Nephron (organoid): ENCODE measurements around the gene ABAT.

ENCODE experiments used
- H3K27ac Mint-ChIP-seq, 3 experiments: 2 replicates each; pipeline ENCODE4 v1.8.0; 2020; ENCODE audit warnings: mixed read lengths in 3 of 3, mild to moderate bottlenecking in 2 of 3, moderate library complexity in 1 of 3
- H3K27me3 Mint-ChIP-seq: 2 replicates; pipeline ENCODE4 v1.8.0; 2021; ENCODE audit warnings: low read depth, mild to moderate bottlenecking, moderate library complexity, mixed read lengths
- H3K36me3 Mint-ChIP-seq: 2 replicates; pipeline ENCODE4 v1.8.0; 2020; ENCODE audit warnings: low read depth, mixed read lengths
- H3K4me1 Mint-ChIP-seq: 2 replicates; pipeline ENCODE4 v1.8.0; 2020; ENCODE audit warnings: mixed read lengths
- H3K4me3 Mint-ChIP-seq, 3 experiments: 2 replicates each; pipeline ENCODE4 v1.8.0; 2020; ENCODE audit warnings: mild to moderate bottlenecking in 3 of 3, mixed read lengths in 3 of 3, moderate library complexity in 2 of 3
- H3K9me3 Mint-ChIP-seq: 2 replicates; pipeline ENCODE4 v1.8.0; 2020; ENCODE audit warnings: mixed read lengths
- TF ChIP-seq, protein P1 (sequence below), 3 experiments: fragments of 200-600 bp; sonication (generic); IDR thresholded peaks; one replicate each; pipeline ENCODE4 v1.5.0; 2021; ENCODE audit warnings: antibody characterized with exemption in 3 of 3; ENCODE audit not compliant: unreplicated experiment in 3 of 3

Gene ABAT

DNA sequence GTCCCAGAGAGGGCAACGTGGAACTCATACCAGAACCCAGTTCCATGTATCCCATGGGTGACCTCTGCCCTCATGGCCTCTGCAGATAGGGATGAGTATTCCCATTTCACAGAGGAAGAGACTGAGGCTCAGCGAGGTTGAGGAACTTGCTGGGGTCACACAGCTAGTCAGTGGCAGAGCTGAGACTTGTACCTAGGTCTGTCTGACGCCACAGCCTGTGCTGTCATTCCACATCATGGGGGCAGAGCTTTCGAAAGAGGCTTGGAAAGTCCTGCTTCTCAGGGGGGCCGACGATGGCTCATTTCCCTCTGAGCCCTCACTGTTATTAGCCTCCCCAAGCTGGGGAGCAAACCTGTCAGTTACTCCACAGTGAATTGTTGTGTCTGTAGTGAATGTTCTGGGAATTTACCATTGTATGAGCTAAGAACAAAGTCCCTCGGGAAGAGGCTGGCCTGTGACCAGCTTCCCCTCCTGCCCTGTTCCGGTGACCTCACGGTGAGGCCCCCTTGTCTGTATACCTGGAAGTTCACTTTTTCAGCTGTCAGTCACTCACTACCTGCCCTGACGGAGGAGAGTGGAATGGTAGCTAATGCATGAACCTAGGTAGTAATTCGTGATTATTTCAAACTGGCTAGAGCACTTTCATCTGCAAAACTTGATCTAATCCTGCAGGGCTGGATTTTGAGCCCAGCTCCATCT is 44.0 kb upstream of the ABAT start:
- H3K4me3 Mint-ChIP-seq, result no peak overlapping the region
- H3K9me3 Mint-ChIP-seq, result no peaks in the 10 kb centered on the region
- no peaks in the 10 kb centered on the region for H3K27me3 Mint-ChIP-seq
- peaks cover 8% of the 10 kb centered on the region for H3K4me1 Mint-ChIP-seq
- H3K27ac Mint-ChIP-seq, result no peak overlapping the region
- peaks cover 67% of the 10 kb centered on the region for H3K36me3 Mint-ChIP-seq
- TF ChIP-seq, protein P1, sequence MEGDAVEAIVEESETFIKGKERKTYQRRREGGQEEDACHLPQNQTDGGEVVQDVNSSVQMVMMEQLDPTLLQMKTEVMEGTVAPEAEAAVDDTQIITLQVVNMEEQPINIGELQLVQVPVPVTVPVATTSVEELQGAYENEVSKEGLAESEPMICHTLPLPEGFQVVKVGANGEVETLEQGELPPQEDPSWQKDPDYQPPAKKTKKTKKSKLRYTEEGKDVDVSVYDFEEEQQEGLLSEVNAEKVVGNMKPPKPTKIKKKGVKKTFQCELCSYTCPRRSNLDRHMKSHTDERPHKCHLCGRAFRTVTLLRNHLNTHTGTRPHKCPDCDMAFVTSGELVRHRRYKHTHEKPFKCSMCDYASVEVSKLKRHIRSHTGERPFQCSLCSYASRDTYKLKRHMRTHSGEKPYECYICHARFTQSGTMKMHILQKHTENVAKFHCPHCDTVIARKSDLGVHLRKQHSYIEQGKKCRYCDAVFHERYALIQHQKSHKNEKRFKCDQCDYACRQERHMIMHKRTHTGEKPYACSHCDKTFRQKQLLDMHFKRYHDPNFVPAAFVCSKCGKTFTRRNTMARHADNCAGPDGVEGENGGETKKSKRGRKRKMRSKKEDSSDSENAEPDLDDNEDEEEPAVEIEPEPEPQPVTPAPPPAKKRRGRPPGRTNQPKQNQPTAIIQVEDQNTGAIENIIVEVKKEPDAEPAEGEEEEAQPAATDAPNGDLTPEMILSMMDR (IDR thresholded peaks at IDR 0.05; ENCODE audit: unreplicated experiment in 3 of 3), result no peak

DNA sequence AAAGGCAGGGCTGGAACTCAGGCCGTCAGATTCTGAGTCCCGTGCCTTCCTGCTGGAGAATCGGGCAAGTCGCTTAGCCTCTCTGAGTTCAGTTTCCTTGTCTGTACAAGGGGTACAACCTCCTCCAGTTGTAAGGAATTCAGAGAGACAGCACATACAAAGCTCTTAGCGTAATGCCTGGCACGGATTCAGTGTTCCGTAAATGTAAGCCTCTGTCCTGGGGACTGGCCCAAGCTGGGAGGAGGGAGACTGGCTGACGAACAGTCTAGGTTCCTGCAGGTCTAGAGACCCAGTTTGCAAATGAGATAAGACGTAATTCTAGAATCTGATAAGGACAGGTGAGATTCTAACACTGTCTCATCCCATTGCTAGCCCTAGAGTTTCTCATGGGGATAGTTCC is 43.0 kb upstream of the ABAT start:
- Mint-ChIP-seq H3K27ac (no peak overlapping the region), H3K27me3 (no peaks in the 10 kb centered on the region), H3K4me1 (peaks cover 8% of the 10 kb centered on the region), H3K36me3 (peaks cover 68% of the 10 kb centered on the region), H3K4me3 (no peak overlapping the region), H3K9me3 (no peaks in the 10 kb centered on the region)
- TF ChIP-seq, protein P1 (IDR thresholded peaks at IDR 0.05; ENCODE audit: unreplicated experiment in 3 of 3), result no peak

DNA sequence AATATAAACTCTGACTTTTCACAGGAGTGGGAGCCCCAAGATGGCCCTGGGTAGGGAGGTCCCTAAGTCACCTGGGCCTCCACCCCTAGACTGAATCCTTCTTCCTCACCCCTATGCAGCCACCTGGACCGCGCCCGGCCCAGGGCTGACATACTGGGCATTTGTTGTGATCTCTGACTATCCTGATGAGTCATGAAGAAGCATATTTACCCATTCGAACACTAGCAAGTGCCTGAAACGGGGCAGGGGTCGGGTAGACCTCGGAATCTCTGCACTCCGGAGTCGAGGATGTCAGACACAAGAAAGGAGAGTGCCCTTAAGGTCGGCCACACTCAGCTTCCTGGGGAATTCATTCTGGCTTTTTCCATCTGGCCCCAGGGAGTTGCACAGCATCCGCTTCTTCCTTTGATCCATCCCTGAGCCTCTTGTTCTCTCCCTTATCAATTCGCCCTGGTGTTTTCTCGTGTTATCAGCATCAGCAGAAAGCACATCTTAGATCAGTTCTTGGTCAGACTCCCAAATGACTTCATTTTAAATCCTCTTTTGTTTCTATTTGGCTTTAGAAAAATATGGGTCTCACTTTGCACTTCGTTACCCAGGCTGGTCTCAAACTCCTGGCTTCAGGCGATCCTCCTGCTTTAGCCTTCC is 42.5 kb upstream of the ABAT start:
- Mint-ChIP-seq H3K36me3 (peaks cover 70% of the 10 kb centered on the region), H3K9me3 (no peaks in the 10 kb centered on the region), H3K4me1 (peaks cover 6% of the 10 kb centered on the region), H3K27ac (no peak overlapping the region), H3K4me3 (no peak overlapping the region), H3K27me3 (no peaks in the 10 kb centered on the region)
- TF ChIP-seq, protein P1 (IDR thresholded peaks at IDR 0.05; ENCODE audit: unreplicated experiment in 3 of 3), result no peak

DNA sequence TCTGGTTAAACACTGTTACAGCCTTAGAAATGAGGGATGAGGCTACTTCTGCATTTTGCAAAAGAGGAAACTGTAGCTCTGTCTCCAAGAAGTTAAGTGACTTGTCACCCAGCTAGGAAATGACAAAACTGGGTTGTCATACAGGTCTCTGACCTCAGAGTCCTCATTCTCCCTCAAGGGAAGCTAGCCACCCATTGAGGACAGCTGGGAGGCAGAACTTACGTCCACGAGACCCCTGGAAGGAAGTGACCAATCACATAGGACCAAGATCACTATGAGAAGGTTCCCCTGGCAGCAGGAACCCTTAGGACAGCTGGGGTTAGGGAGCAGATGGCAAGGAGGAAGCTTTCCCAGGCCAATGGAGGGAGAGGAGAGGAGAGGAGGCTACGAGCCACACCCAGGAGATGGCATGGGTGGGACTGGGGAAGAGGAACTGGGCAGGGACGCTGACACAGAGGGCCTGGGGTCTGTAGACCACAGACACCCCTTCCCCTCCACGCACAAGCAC is 41.7 kb upstream of the ABAT start:
- H3K27me3 Mint-ChIP-seq, result no peaks in the 10 kb centered on the region
- no peaks in the 10 kb centered on the region for H3K9me3 Mint-ChIP-seq
- no peak overlapping the region for H3K27ac Mint-ChIP-seq
- H3K36me3 Mint-ChIP-seq, result peaks cover 65% of the 10 kb centered on the region
- no peaks in the 10 kb centered on the region for H3K4me1 Mint-ChIP-seq
- H3K4me3 Mint-ChIP-seq, result no peak overlapping the region
- TF ChIP-seq, protein P1 (IDR thresholded peaks at IDR 0.05; ENCODE audit: unreplicated experiment in 3 of 3), result no peak

DNA sequence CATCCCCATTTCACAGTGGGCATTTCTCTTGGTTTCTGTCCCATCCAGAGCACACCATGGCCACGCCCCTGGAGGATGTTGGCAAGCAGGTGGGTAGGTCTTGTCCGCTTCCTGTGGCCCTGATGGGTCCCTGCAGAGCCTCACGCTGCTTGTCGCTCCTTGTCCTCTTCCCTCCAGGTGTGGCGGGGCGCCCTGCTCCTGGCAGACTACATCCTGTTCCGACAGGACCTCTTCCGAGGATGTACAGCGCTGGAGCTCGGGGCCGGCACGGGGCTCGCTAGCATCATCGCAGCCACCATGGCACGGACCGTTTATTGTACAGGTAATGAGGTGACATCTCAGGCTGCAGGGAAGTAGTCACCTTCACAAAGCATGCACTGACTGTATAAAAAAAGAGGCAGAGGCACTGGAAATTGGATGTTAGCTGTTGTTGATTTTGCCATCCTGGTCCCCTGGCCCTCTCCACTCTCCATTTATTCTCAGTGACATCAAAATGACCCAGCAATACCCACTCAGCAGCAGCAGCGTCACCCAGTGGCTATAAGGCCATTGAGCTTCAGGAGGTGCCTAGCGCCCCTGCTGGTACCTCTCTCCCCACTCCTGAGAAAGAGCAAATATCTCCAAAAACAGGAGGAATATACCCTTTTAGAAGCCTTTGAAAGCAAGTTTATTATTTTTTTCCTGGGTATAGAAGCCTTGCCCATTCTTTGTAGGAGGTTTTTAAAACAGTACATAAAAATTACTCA is 39.3 kb upstream of the ABAT start:
- no peak overlapping the region for H3K4me3 Mint-ChIP-seq
- H3K9me3 Mint-ChIP-seq, result no peaks in the 10 kb centered on the region
- TF ChIP-seq, protein P1 (IDR thresholded peaks at IDR 0.05; ENCODE audit: unreplicated experiment in 3 of 3), result peak; percentile 53 to 64 (median 60)

More for the DNA sequence above, 39.3 kb upstream of the ABAT start:
- Mint-ChIP-seq H3K27ac (no peak overlapping the region), H3K36me3 (peaks cover 65% of the 10 kb centered on the region), H3K4me1 (no peaks in the 10 kb centered on the region), H3K27me3 (no peaks in the 10 kb centered on the region)
